Ramos (cell line): ENCODE results near the gene ZNF148.

ENCODE experiments used
- in situ Hi-C: fragments of 300-500 bp; cut with MboI; formaldehyde crosslinking; loops from one replicate; pipeline ENCODE4 v1.14.3; 2022; ENCODE audit warnings: low sequenced_read_pairs; ENCODE audit not compliant: unreplicated experiment

The ZNF148 gene

GRCh38 chr3:125292015-125292414, 83.1 kb downstream of the ZNF148 start:
- in situ Hi-C loops, result no loop called here

GRCh38 chr3:125289429-125289981, 85.6 kb downstream of the ZNF148 start:
- in situ Hi-C loops, result no loop called here

- in situ Hi-C loops, result no loop called here
Observed at GRCh38 chr3:125287248-125287647, 87.9 kb downstream of the ZNF148 start.

- in situ Hi-C loops, result no loop called here
Observed at GRCh38 chr3:125281381-125281780, 93.7 kb downstream of the ZNF148 start.

GRCh38 chr3:125280668-125281361, 94.3 kb downstream of the ZNF148 start:
- in situ Hi-C loops, result no loop called here

- in situ Hi-C loops, result no loop called here
Observed at GRCh38 chr3:125278155-125278554, 97.0 kb downstream of the ZNF148 start.

GRCh38 chr3:125271127-125271526, 104.0 kb downstream of the ZNF148 start:
- in situ Hi-C loops, result no loop called here

- in situ Hi-C loops, result no loop called here
Observed at GRCh38 chr3:125267460-125267859, 107.7 kb downstream of the ZNF148 start.

GRCh38 chr3:125266971-125267370, 108.2 kb downstream of the ZNF148 start:
- in situ Hi-C loops, result no loop called here

GRCh38 chr3:125262161-125262560, 113.0 kb downstream of the ZNF148 start:
- in situ Hi-C loops, result no loop called here

GRCh38 chr3:125261031-125261430, 114.1 kb downstream of the ZNF148 start:
- in situ Hi-C loops, result no loop called here

GRCh38 chr3:125260158-125260557, 115.0 kb downstream of the ZNF148 start:
- in situ Hi-C loops, result no loop called here

- in situ Hi-C loops, result no loop called here
Observed at GRCh38 chr3:125257536-125257935, 117.6 kb downstream of the ZNF148 start.

GRCh38 chr3:125256675-125257074, 118.5 kb downstream of the ZNF148 start:
- in situ Hi-C loops, result no loop called here

GRCh38 chr3:125250973-125251372, 124.2 kb downstream of the ZNF148 start:
- in situ Hi-C loops, result no loop called here

- in situ Hi-C loops, result no loop called here
Observed at GRCh38 chr3:125246237-125246636, 128.9 kb downstream of the ZNF148 start.

- in situ Hi-C loops, result no loop called here
Observed at GRCh38 chr3:125245521-125245920, 129.6 kb downstream of the ZNF148 start.

- in situ Hi-C loops, result no loop called here
Observed at GRCh38 chr3:125240496-125240895, 134.6 kb downstream of the ZNF148 start.

GRCh38 chr3:125239266-125239665, 135.9 kb downstream of the ZNF148 start:
- in situ Hi-C loops, result no loop called here

GRCh38 chr3:125238759-125239158, 136.4 kb downstream of the ZNF148 start:
- in situ Hi-C loops, result no loop called here

GRCh38 chr3:125236331-125236903, 138.7 kb downstream of the ZNF148 start:
- in situ Hi-C loops, result no loop called here

- in situ Hi-C loops, result no loop called here
Observed at GRCh38 chr3:125234831-125235230, 140.3 kb downstream of the ZNF148 start.
